ENCODE results near the gene GRIN3A.

GRIN3A gene

DNA sequence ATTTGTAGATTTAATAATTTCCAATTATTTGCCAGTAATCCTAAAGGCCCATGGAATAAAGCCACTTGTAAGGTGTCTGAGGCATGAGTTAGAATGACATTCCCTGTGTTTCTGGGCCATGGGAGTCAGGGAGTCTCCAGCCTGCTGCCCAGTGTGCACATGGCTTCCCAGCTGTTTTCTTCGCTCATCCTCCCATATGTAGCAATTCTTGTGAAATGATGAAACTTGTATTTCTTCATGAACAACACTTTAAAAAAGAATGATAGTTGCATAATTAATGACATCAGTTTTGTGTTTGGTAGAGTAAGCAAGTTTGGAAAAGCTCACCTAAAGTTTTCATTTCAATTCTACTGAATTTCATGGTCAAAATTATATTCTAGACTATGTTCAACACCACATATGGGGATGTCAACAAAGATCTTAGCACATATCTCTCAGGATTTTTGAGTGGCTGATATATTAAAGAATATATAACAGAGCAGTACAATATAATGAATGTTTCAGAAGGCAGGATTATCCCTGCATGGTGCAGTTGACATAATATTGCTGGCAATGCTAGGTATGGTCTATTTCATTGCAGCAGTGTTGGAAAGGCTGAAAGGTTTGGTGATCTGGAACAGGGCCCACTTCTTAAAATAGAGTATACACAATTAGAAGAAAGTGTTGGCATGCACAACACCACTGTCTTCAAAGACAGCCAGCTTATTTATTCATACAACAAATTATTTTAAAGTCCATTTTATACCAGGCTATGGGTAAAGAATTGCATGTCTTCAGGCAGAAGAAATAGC, 44.7 kb downstream of the GRIN3A start:
- Histone ChIP-seq H3K79me2 (ENCODE audit: insufficient read depth, low read length) (no peaks in the 10 kb centered on the region), H3K4me1 (ENCODE audit: insufficient read depth, low read length) (no peaks in the 10 kb centered on the region), H3K9me3 (ENCODE audit: insufficient read depth, low read length, severe bottlenecking) (no peaks in the 10 kb centered on the region), H3K36me3 (ENCODE audit: insufficient read depth, low read length) (no peaks in the 10 kb centered on the region), H2AFZ (ENCODE audit: low read depth, low read length) (no peak overlapping the region), H3K9ac (ENCODE audit: low read depth, low read length) (no peak overlapping the region), H3K27me3 (ENCODE audit: insufficient read depth, low read length, poor library complexity) (no peaks in the 10 kb centered on the region), H3K4me2 (ENCODE audit: insufficient read depth, low read length) (no peak overlapping the region), H3K4me3 (ENCODE audit: low read depth in 1 of 2, low read length in 2 of 2) (no peak overlapping the region), H3K27ac (ENCODE audit: low read length) (no peak overlapping the region), H4K20me1 (ENCODE audit: insufficient read depth, low read length) (no peaks in the 10 kb centered on the region)
- no peak for DNase-seq
- TF ChIP-seq, protein P1, sequence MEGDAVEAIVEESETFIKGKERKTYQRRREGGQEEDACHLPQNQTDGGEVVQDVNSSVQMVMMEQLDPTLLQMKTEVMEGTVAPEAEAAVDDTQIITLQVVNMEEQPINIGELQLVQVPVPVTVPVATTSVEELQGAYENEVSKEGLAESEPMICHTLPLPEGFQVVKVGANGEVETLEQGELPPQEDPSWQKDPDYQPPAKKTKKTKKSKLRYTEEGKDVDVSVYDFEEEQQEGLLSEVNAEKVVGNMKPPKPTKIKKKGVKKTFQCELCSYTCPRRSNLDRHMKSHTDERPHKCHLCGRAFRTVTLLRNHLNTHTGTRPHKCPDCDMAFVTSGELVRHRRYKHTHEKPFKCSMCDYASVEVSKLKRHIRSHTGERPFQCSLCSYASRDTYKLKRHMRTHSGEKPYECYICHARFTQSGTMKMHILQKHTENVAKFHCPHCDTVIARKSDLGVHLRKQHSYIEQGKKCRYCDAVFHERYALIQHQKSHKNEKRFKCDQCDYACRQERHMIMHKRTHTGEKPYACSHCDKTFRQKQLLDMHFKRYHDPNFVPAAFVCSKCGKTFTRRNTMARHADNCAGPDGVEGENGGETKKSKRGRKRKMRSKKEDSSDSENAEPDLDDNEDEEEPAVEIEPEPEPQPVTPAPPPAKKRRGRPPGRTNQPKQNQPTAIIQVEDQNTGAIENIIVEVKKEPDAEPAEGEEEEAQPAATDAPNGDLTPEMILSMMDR (IDR thresholded peaks at IDR 0.05; ENCODE audit: borderline replicate concordance, extremely low read depth, low read length, poor library complexity, severe bottlenecking): no peak
- TF ChIP-seq EZH2 (IDR thresholded peaks at IDR 0.05; ENCODE audit: borderline replicate concordance, low read depth, low read length, severe bottlenecking): no peak
- no peak for ATAC-seq (ENCODE audit: insufficient read depth, low read depth)

DNA sequence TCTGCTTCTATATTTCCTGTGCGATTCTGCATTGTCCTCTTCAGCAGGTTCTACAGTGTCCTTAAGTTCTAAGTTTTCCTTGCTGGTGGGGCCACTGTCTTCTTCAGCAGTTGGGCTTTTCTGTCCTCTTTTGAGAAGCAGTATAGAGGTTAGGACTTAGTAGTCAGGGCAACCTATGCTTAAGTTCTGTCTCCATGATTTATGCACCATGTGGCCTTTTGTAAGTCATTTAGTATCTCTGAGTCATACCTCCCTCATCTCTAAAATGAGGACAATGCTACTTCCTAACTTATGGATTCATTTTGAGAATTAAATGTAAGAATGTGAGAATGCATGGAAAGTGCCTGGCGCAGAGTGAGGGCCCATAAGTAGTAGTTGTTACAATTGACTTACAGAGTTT, 46.8 kb downstream of the GRIN3A start:
- Histone ChIP-seq H3K4me2 (ENCODE audit: insufficient read depth, low read length) (no peak overlapping the region), H3K79me2 (ENCODE audit: insufficient read depth, low read length) (no peaks in the 10 kb centered on the region), H3K9ac (ENCODE audit: low read depth, low read length) (no peak overlapping the region), H4K20me1 (ENCODE audit: insufficient read depth, low read length) (no peaks in the 10 kb centered on the region), H3K4me1 (ENCODE audit: insufficient read depth, low read length) (no peaks in the 10 kb centered on the region), H3K36me3 (ENCODE audit: insufficient read depth, low read length) (no peaks in the 10 kb centered on the region), H3K4me3 (ENCODE audit: low read depth in 1 of 2, low read length in 2 of 2) (no peak overlapping the region), H2AFZ (ENCODE audit: low read depth, low read length) (no peak overlapping the region), H3K9me3 (ENCODE audit: insufficient read depth, low read length, severe bottlenecking) (no peaks in the 10 kb centered on the region), H3K27me3 (ENCODE audit: insufficient read depth, low read length, poor library complexity) (no peaks in the 10 kb centered on the region), H3K27ac (ENCODE audit: low read length) (no peak overlapping the region)
- TF ChIP-seq, protein P1 (IDR thresholded peaks at IDR 0.05; ENCODE audit: borderline replicate concordance, extremely low read depth, low read length, poor library complexity, severe bottlenecking): no peak
- no peak for TF ChIP-seq EZH2 (IDR thresholded peaks at IDR 0.05; ENCODE audit: borderline replicate concordance, low read depth, low read length, severe bottlenecking)
- no peak for DNase-seq
- no peak for ATAC-seq (ENCODE audit: insufficient read depth, low read depth)

DNA sequence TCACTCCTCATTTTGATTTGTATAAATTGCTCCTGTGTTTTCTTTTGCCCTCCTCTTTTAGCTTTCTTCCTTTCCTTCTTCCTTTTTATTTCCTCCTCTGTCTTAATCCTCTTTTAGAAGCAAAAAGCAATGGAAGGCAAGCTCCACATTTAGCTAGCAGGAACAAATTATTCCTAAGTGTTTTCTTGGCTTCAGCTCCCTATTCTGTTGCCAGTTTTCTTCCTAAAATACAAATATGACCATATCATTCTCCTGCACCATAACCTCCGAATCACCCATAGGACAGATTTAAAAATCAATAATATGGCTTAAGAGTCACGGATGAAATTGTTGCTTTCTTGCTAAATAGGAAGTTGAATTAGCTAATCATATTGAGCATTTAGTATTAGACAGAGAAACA, 49.4 kb downstream of the GRIN3A start:
- TF ChIP-seq, protein P1 (IDR thresholded peaks at IDR 0.05; ENCODE audit: borderline replicate concordance, extremely low read depth, low read length, poor library complexity, severe bottlenecking): no peak
- no peak for TF ChIP-seq EZH2 (IDR thresholded peaks at IDR 0.05; ENCODE audit: borderline replicate concordance, low read depth, low read length, severe bottlenecking)
- H4K20me1 ChIP-seq (ENCODE audit: insufficient read depth, low read length): no peaks in the 10 kb centered on the region
- H3K27me3 ChIP-seq (ENCODE audit: insufficient read depth, low read length, poor library complexity): no peaks in the 10 kb centered on the region
- no peaks in the 10 kb centered on the region for H3K4me1 ChIP-seq (ENCODE audit: insufficient read depth, low read length)
- H3K9me3 ChIP-seq (ENCODE audit: insufficient read depth, low read length, severe bottlenecking): no peaks in the 10 kb centered on the region
- H3K79me2 ChIP-seq (ENCODE audit: insufficient read depth, low read length): no peaks in the 10 kb centered on the region
- DNase-seq (no peak), ATAC-seq (ENCODE audit: insufficient read depth, low read depth) (no peak)
- no peak overlapping the region for H3K27ac ChIP-seq (ENCODE audit: low read length)
- no peak overlapping the region for H2AFZ ChIP-seq (ENCODE audit: low read depth, low read length)
- H3K36me3 ChIP-seq (ENCODE audit: insufficient read depth, low read length): no peaks in the 10 kb centered on the region
- H3K4me3 ChIP-seq (ENCODE audit: low read depth in 1 of 2, low read length in 2 of 2): no peak overlapping the region
- no peak overlapping the region for H3K4me2 ChIP-seq (ENCODE audit: insufficient read depth, low read length)
- H3K9ac ChIP-seq (ENCODE audit: low read depth, low read length): no peak overlapping the region
